ENCODE measurements around the gene NHLH2.

Gene NHLH2

GRCh38 chr1:115839679-115840237 lies 1.2 kb downstream of the NHLH2 start:
- DNase-seq: no peak
- in situ Hi-C loops (cut with MboI; ENCODE audit: low pct_unique_long_range_greater_than_20kb, low sequenced_read_pairs): no loop called here

GRCh38 chr1:115839029-115839678 lies 1.8 kb downstream of the NHLH2 start:
- DNase-seq: peak; percentile 66
- in situ Hi-C loops (cut with MboI; ENCODE audit: low pct_unique_long_range_greater_than_20kb, low sequenced_read_pairs): no loop called here

GRCh38 chr1:115838431-115839028 lies 2.4 kb downstream of the NHLH2 start:
- in situ Hi-C loops (cut with MboI; ENCODE audit: low pct_unique_long_range_greater_than_20kb, low sequenced_read_pairs): no loop called here
- no peak for DNase-seq

GRCh38 chr1:115837740-115838421 lies 3.0 kb downstream of the NHLH2 start:
- no peak for DNase-seq
- in situ Hi-C loops (cut with MboI; ENCODE audit: low pct_unique_long_range_greater_than_20kb, low sequenced_read_pairs): no loop called here

- in situ Hi-C loops (cut with MboI; ENCODE audit: low pct_unique_long_range_greater_than_20kb, low sequenced_read_pairs): no loop called here
- no peak for DNase-seq
Observed at GRCh38 chr1:115837341-115837739, 3.6 kb downstream of the NHLH2 start.

GRCh38 chr1:115833856-115834255 lies 7.1 kb downstream of the NHLH2 start:
- in situ Hi-C loops (cut with MboI; ENCODE audit: low pct_unique_long_range_greater_than_20kb, low sequenced_read_pairs): no loop called here
- no peak for DNase-seq

GRCh38 chr1:115832651-115833050 lies 8.3 kb downstream of the NHLH2 start:
- DNase-seq: peak; percentile 72
- in situ Hi-C loops (cut with MboI; ENCODE audit: low pct_unique_long_range_greater_than_20kb, low sequenced_read_pairs): no loop called here

- no peak for DNase-seq
- in situ Hi-C loops (cut with MboI; ENCODE audit: low pct_unique_long_range_greater_than_20kb, low sequenced_read_pairs): no loop called here
Observed at GRCh38 chr1:115830963-115831362, 10.0 kb downstream of the NHLH2 start.

- DNase-seq: no peak
- in situ Hi-C loops (cut with MboI; ENCODE audit: low pct_unique_long_range_greater_than_20kb, low sequenced_read_pairs): no loop called here
Observed at GRCh38 chr1:115829947-115830346, 11.0 kb downstream of the NHLH2 start.

GRCh38 chr1:115829023-115829674 lies 11.8 kb downstream of the NHLH2 start:
- in situ Hi-C loops (cut with MboI; ENCODE audit: low pct_unique_long_range_greater_than_20kb, low sequenced_read_pairs): no loop called here
- DNase-seq: no peak

- in situ Hi-C loops (cut with MboI; ENCODE audit: low pct_unique_long_range_greater_than_20kb, low sequenced_read_pairs): no loop called here
- no peak for DNase-seq
Observed at GRCh38 chr1:115828101-115829022, 12.6 kb downstream of the NHLH2 start.

- DNase-seq: no peak
- in situ Hi-C loops (cut with MboI; ENCODE audit: low pct_unique_long_range_greater_than_20kb, low sequenced_read_pairs): no loop called here
Observed at GRCh38 chr1:115827452-115828044, 13.4 kb downstream of the NHLH2 start.

GRCh38 chr1:115826628-115827027 lies 14.3 kb downstream of the NHLH2 start:
- in situ Hi-C loops (cut with MboI; ENCODE audit: low pct_unique_long_range_greater_than_20kb, low sequenced_read_pairs): no loop called here
- no peak for DNase-seq

- no peak for DNase-seq
- in situ Hi-C loops (cut with MboI; ENCODE audit: low pct_unique_long_range_greater_than_20kb, low sequenced_read_pairs): loop anchor here (25.0 kb wide), 1 partner anchor 165 kb away; the partner anchor contains the start of gene SLC22A15
Observed at GRCh38 chr1:115822117-115822516, 18.8 kb downstream of the NHLH2 start.

GRCh38 chr1:115815694-115816093 lies 25.2 kb downstream of the NHLH2 start:
- in situ Hi-C loops (cut with MboI; ENCODE audit: low pct_unique_long_range_greater_than_20kb, low sequenced_read_pairs): loop anchor here (25.0 kb wide), 1 partner anchor 172 kb away; the partner anchor contains the start of gene SLC22A15
- no peak for DNase-seq

- in situ Hi-C loops (cut with MboI; ENCODE audit: low pct_unique_long_range_greater_than_20kb, low sequenced_read_pairs): loop anchor here (25.0 kb wide), 1 partner anchor 172 kb away; the partner anchor contains the start of gene SLC22A15
- DNase-seq: no peak
Observed at GRCh38 chr1:115814685-115815398, 26.1 kb downstream of the NHLH2 start.

GRCh38 chr1:115813727-115814126 lies 27.2 kb downstream of the NHLH2 start:
- in situ Hi-C loops (cut with MboI; ENCODE audit: low pct_unique_long_range_greater_than_20kb, low sequenced_read_pairs): loop anchor here (25.0 kb wide), 1 partner anchor 174 kb away; the partner anchor contains the start of gene SLC22A15
- no peak for DNase-seq

Measured in KBM-7 (cell line).